HEK293 (cell line): ENCODE measurements around the gene ARMH2.

Experiments used
- CTCF ChIP-seq: fragments of 450-650 bp; formaldehyde crosslinking; IDR thresholded peaks from 2 replicates; pipeline ENCODE4 v1.5.1; 2016; ENCODE audit warnings: missing biosample characterization, missing genetic modification characterization
- EGR2 ChIP-seq: fragments of 450-650 bp; formaldehyde crosslinking; IDR thresholded peaks from 2 replicates; pipeline ENCODE4 v1.5.1; 2016; ENCODE audit warnings: low read depth, missing biosample characterization, missing genetic modification characterization
- GLIS2 ChIP-seq: fragments of 450-650 bp; formaldehyde crosslinking; IDR thresholded peaks from 2 replicates; pipeline ENCODE4 v1.5.1; 2016; ENCODE audit warnings: missing biosample characterization, missing genetic modification characterization
- ZEB2 ChIP-seq: fragments of 450-650 bp; formaldehyde crosslinking; IDR thresholded peaks from 2 replicates; pipeline ENCODE4 v1.5.1; 2016; ENCODE audit warnings: missing biosample characterization, missing genetic modification characterization
- ZNF768 ChIP-seq: fragments of 450-650 bp; formaldehyde crosslinking; IDR thresholded peaks from 2 replicates; pipeline ENCODE4 v1.5.1; 2018; ENCODE audit warnings: missing biosample characterization, mild to moderate bottlenecking, missing genetic modification characterization
- ZNF792 ChIP-seq: fragments of 450-650 bp; formaldehyde crosslinking; IDR thresholded peaks from 2 replicates; pipeline ENCODE4 v1.5.1; 2016; ENCODE audit warnings: missing biosample characterization, missing genetic modification characterization

- TF ChIP-seq CTCF (tag by site-specific recombination) (no peak), ZEB2 (tag by site-specific recombination) (no peak), ZNF768 (tag by site-specific recombination) (no peak), EGR2 (tag by site-specific recombination) (no peak), GLIS2 (tag by site-specific recombination) (no peak), ZNF792 (no peak)
Measured at GRCh38 chr6:24759718-24760117, 39.0 kb downstream of the ARMH2 start.
